ENCODE data around the gene VASP. TPM values are rescaled to one million over a fixed set of nuclear protein-coding genes. Genes with fewer than 3 reads are reported as not detected.

The VASP gene
- total and polyA plus RNA-seq, 2 of the 13 experiments (the other 11 are each of a cell fraction or from before 2014, with no cell fraction given) = 41.8 to 67.1 TPM

- TF ChIP-seq ZNF607 (CRISPR knock-in tag; IDR thresholded peaks at IDR 0.05; ENCODE audit: borderline replicate concordance) (no peak), HES4 (CRISPR knock-in tag; IDR thresholded peaks at IDR 0.05; ENCODE audit: borderline replicate concordance) (no peak), ZBTB42 (CRISPR knock-in tag; IDR thresholded peaks at IDR 0.05) (no peak), ZNF24 (IDR thresholded peaks at IDR 0.05) (no peak), ZSCAN20 (CRISPR knock-in tag; IDR thresholded peaks at IDR 0.05; ENCODE audit: borderline replicate concordance) (peak; percentile 65; the same call in 1 of the 2 replicates), DMAP1 (CRISPR knock-in tag; IDR thresholded peaks at IDR 0.05) (0 out of 2 replicates have a peak, but pooled peaks have one; percentile 22), ARNTL (CRISPR knock-in tag; IDR thresholded peaks at IDR 0.05) (no peak), FOXM1 (CRISPR knock-in tag; IDR thresholded peaks at IDR 0.05) (no peak), AGO1 (IDR thresholded peaks at IDR 0.05; ENCODE audit: low read depth, low read length, poor library complexity, severe bottlenecking) (peak; percentile 58), EEA1 (CRISPR knock-in tag; IDR thresholded peaks at IDR 0.05; ENCODE audit: borderline replicate concordance) (peak; percentile 15; the same call in 1 of the 2 replicates), ATM (IDR thresholded peaks at IDR 0.05; ENCODE audit: borderline replicate concordance) (no peak), MLX (CRISPR knock-in tag; IDR thresholded peaks at IDR 0.05) (no peak), KDM1A (CRISPR knock-in tag; IDR thresholded peaks at IDR 0.05) (no peak), ZFYVE20 (CRISPR knock-in tag; IDR thresholded peaks at IDR 0.05; ENCODE audit: borderline replicate concordance, low read depth) (no peak), ZNF740 (CRISPR knock-in tag; IDR thresholded peaks at IDR 0.05) (peak; percentile 72), WIZ (CRISPR knock-in tag; IDR thresholded peaks at IDR 0.05) (0 out of 2 replicates have a peak, but pooled peaks have one; percentile 11), ZNF780A (CRISPR knock-in tag; IDR thresholded peaks at IDR 0.05) (peak; percentile 71; the same call in 1 of the 2 replicates), KMT2B (CRISPR knock-in tag; IDR thresholded peaks at IDR 0.05) (no peak), TCF7 (IDR thresholded peaks at IDR 0.05; ENCODE audit: low read depth) (no peak), ZNF749 (CRISPR knock-in tag; IDR thresholded peaks at IDR 0.05; ENCODE audit: borderline replicate concordance) (no peak), SRSF1 (optimal IDR thresholded peaks at IDR 0.05; ENCODE audit: low read depth, low read length) (no peak), XBP1 (CRISPR knock-in tag; IDR thresholded peaks at IDR 0.05) (no peak), ZNF782 (CRISPR knock-in tag; IDR thresholded peaks at IDR 0.05; ENCODE audit: borderline replicate concordance) (no peak), MIER3 (CRISPR knock-in tag; IDR thresholded peaks at IDR 0.05; ENCODE audit: borderline replicate concordance) (no peak), CHD4 (IDR thresholded peaks at IDR 0.05; ENCODE audit: borderline replicate concordance, low read length) (no peak), LRRFIP1 (CRISPR knock-in tag; conservative IDR thresholded peaks at IDR 0.05) (no peak), U2AF2 (IDR thresholded peaks at IDR 0.05; ENCODE audit: low read depth, low read length) (no peak), ZSCAN30 (CRISPR knock-in tag; IDR thresholded peaks at IDR 0.05) (no peak), CEBPB (IDR thresholded peaks at IDR 0.05; ENCODE audit: borderline replicate concordance, low read depth, low read length) (no peak)
Observed at GRCh38 chr19:45506989-45507871, at the start of gene VASP (continued).
